Measurements from ENCODE around the gene CD52.
"Not testable (repeated sequence)": the region's sequence is repeated elsewhere in the genome, so short reads cannot be mapped to it uniquely, and the experiment has no call there.

CD52 gene

DNA sequence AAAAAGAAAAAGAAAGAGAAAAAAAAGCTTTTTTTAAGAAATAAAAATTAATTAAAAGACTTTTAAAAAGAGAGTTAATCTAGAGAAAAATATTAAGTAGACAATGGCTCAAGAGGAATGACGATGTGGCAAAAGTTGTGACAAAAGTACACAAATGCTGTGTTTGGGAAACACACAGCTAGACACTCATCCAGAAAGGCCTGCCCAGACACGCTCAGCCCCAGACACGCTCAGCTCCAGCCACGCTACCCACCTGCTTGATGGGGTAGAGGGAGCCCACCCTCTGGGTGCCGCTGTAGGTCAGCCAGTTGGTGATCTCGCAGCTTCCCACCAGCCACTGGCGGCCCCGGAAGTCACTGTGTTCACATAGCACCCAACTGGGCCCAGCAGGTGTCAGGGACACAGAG is 10.2 kb downstream of the CD52 start:
- DNase-seq = no peak

DNA sequence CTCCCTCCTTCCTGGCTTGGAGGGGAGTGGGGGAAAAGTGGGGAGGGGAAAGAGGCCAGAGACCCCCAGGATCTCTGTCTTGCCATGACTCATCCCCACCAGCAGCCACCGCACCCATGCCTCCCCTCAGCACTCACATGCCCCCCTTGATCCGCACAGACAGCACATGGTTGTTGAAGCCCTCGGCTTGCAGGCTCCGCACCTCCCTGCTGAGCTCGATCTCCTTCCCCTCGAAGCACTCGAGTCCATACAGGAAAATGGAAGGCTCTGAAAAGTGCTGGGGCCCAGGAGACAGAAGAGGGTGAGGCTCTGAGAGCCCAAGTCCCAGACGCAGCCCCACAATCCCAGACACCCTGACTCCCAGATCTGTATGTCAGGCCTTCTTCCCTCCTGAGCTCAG is 10.8 kb downstream of the CD52 start:
- DNase-seq = no peak

DNA sequence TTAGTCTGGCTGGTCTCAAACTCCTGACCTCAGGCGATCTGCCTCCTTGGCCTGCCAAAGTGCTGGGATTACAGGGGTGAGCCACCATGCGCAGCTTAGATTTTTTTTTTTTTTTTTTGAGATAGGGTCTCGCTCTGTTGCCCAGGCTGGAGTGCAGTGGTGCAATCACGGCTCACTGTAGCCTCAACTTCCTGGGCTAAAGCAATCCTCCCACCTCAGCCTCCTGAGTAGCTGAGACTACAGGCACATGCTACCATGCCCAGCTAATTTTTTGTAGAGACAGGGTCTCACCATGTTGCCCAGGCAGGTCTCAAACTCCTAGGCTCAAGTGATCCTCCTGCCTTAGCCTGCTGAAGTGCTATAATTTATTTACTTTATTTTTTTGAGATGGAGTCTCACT is 11.6 kb downstream of the CD52 start:
- not testable (repeated sequence) for DNase-seq

DNA sequence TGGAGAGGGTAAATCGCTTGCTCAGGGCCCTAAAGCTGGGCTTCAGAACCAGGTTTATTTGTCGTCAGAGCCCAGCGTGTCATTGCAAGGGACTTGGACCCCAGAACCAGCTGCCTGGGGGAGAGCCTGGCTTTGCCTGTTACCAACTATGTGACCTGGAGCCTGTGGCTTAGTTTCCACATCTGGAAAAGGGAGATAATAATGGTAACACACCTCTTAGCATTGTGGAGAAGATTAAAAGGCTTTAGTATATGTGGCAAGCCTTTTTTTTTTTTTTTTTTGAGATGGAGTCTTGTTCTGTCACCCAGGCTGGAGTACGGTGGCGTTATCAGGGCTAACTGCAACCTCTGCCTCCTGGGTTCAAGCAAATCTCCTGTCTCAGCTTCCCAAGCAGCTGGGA is 12.5 kb downstream of the CD52 start:
- no peak for DNase-seq

DNA sequence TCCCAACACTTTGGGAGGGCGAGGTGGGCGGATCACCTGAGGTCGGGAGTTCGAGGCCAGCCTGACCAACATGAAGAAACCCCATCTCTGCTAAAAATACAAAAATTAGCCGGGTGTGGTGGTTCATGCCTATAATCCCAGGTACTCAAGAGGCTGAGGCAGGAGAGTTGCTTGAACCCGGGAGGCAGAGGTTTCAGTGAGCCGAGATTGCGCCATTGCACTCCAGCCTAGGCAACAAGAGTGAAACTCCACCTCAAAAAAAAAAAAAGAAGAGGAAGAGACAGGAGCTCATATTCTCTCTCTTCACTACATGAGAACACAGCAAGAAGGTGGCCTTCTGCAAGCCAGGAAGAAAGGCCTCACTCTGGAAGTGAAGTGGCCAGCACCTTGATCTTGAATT is 15.6 kb downstream of the CD52 start:
- not testable (repeated sequence) for DNase-seq

DNA sequence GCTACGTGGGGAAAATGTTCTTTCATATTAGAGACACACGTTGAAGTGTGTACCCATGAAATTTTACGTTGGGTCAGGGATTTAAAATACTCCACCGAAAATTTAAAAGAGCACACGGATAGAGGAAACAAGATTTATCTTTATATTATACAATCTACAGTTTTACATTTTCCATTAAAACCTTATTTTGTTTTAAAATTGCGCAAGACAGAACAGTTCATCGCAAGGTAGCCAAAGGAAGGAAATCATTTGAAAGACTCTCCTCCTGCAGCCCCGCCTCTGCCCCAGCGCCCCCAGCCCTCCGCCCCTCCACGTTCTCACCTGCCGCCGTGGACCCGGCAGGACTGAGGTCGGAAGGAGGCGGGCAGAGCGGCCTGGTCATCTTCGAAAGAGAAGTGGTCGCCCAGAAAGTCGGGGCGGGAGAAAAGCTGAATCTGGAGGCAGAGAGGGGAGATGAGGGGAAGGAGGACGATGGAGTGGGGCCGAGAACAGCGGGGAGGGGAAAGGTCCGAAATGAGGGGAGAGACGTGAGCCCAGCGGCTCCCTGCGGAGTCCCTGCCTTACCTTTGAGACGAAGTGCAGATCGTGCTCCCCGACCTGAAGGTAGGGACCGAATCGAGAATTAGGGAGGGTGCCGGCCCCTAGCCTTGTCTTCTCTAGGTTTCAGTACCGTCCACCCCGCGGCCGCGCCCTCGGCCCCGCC is 18.2 kb downstream of the CD52 start:
- no peak for DNase-seq

DNA sequence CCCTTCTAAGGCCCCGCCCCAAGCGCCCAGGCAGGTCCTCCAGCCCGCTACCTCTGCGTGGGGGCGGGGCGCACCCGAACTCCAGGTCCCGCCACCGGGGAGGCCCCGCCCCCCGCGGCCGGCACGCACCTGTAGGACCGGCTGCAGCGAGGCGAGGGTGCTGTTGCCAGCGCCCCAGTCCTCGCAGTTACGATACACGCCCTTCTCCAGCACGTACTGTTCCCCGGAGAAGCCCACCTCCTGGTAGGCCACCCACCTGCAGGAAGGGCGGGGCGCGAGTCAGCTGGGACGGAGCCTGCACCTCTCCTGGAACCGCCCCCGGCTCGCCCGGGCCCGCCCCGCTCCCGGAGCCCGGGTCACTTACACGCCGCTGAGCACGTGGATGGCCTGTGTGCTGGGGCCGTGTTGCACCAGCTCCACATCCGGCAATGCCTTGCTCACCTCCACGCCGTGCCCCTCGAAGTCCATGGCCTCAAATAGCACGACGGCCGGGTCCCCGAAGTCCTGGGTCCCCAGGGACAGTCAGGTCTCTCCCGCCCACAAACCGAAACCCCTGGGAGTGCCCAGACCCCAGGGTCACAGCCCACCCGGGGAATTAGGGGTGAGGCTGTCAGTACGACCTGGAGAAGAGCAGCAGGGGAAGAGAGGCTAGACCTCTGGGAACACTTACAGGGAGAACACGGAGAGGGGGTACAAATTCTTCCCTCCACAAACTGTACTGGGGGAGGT is 18.9 kb downstream of the CD52 start:
- peak in 6 of 56 donors; percentile 1 to 46 (median 8) for DNase-seq

DNA sequence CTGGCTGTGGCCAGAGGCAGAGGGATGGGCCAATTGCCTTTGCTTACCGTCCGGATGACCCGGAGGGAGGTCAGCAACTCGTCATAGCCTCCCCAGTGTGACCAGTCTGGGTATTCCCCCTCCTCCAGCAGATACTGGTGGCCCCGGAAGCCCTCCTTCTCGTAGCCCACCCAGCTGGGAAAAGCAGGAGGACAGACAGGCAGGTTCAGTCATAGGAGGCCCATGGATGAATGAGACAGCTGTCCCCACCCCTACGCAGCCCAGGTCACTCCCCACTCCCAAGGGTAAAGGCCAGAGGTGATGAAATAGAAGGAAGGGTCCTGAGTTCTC is 19.4 kb downstream of the CD52 start:
- DNase-seq = no peak

DNA sequence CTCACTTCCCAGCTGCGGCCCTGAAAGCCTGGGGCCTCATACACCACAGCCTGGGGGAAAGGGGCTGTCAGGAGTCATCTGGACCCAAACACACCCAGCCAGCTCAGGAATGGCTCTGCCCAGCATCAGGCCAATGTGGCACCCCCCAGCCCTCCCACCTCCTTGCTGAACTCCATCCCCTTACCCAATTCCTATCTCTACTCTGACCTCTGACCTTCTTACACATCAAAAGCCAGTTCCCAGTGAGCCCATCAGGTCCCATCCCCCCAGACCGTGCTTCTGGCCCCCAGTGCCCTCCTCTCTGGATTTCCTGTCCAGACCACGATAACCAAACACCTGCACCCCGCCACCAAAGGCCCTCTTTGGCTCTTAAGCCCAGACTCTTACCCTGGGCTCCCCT is 19.9 kb downstream of the CD52 start:
- no peak for DNase-seq

DNA sequence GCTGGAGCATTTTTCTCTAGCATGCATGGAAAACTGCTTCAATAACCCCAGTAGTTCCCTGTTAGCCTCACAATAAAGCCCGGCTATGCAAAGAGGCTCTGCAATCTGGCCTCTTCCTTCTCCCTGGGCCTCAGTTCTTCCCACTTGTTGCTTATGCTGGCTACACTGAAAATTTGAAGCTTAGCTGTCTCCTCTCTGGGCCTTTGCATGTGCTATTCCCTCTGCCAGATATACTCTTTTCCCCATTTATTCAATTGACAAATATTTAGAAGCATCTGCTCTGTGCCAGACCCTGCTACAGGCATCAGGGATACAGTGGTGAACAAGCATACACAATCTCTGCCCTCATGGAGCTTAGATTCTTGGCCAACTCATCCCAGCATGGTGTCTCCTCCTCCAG is 20.9 kb downstream of the CD52 start:
- no peak for DNase-seq

DNA sequence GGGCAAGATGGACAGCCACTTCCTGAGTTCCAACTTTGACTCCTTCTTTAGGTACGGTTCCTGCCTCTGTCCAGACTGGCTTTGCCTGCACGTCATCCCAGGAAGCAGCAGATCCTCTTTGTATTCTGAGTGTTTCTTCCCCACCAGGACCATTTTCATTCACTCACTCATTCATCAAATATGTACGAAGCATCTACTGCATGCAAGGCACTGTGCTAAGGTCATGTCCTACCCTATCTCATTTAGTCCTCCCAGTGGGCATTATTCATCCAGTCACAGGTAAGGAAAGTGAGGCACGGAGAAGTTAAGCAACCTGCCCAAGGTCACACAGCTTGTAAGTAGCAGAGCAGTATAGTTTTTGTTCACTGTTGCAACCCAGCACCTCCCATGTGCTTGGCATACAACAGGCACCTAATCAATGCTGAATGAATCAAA is 22.3 kb downstream of the CD52 start:
- no peak for DNase-seq

DNA sequence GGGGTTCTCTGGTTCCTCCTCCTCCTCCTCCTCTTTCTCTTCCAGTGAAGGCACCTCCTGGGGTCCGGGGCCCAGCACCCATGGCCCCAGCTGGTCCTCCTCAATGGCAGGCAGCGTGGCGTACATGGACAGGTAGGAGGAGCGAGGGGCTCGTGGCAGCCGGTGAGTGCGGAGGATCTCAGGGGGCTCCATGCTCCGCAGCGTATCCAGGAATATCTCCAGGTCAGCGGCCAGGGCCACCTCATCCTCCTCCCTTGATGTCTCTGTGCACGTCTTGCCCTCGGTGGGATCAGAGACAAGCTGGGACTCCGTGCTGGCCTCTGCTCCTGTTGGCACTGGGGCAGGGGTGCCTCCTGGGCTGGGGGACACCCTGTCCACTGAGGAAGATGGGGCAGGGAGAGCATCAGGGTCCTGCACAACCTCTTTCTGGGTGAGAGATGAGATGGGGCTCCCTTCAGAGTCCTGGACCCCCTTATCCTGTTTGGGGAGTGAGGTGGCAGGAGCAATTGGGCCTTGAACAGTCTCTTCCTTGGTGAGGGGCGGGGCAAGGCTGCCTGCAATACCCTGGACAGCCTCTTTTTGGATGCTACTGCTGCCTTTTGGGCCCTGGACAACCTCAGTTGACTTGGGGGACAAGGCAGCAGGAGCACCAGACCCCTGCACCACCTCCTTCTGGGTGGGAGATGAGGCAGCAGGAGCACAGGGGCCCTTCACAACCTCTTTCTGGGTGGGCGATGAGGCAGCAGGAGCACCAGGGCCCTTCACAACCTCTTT is 26.6 kb downstream of the CD52 start:
- DNase-seq = no peak

DNA sequence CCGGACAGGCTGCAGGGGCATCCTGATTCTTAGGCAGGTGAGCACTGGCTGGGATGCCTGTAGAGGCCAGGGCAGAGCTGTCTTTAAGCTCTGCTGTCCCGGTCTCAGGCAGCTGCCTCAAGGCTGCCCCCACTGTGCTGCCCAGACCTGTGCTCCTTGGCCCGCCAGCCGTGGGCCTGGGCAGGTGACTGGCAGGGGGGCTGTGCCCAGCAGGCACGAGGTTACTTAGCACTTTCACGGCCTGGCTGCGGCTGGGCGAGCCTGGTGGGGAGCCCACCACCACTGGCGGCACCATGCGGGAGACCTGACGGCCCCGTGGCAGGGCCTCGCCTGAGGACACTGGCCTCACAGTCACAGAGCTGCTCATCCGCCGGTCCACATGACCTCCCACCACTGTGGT is 28.0 kb downstream of the CD52 start:
- no peak for DNase-seq

DNA sequence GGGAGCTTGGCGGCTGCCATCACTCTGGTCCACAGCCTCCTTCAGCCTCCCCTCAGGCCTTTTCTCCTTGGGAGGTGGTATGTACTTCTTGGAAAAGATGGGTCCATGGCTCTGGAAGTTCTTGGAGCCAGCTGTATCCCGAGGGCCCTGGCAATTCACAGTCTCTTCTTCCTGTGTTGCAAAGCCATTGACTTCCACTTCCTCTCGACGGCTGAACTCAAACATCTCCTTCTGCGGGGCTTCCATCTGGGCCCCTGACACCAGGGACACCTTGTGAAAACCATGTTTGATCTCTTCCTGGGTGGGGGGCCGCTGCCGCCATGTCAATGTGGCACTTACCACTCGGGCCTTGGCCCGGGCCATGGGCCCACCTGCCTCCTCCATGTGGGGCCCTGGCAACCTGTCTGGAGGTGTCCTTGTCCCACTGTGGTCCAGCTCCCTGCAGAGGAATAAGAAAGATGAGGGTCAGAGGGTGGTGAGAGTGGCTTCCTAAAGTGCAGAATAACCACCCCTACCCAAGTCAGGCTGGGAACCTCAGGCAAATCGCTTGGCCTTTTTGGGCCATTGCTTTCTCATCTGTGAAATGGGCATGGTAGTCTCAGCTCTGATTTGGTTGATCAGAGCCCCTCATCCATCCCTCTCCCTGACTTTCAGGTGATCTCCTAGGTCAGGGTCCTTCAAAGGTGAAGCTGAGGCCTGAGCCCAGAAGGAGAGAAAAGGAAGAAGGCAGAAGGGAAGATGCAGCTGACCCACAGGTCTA is 28.7 kb downstream of the CD52 start:
- no peak for DNase-seq

DNA sequence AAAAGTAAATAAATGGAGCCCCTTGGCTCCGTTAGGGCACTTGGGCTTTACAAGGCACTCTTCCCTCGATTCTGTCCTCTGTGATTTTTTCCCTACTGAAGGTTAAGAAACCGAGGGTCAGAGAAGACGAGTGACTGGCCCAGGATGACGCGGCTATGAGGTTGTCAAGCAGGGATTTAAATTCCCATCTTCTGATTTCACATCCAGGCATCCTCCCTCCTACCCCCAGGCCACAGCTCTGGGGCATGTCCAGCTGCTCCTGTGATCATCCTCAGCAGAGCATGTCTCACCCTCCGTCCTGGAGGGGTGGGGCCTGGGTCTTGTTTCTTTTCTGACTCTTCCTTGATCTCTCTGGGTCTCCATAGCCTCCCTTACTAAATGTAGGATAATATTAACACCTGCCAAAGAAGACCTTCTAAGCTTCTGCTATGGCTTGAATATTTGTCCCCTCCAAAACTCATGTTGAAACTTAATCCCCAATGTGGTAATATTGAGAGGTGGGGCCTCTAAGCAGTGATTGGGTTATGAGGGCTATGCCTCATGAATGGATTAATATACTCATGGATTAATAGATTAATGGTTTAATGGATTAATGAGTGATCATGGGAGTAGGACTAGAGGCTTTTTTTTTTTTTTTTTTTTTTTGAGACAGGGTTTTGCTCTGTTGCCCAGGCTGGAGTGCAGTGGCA is 31.6 kb downstream of the CD52 start:
- DNase-seq = no peak

DNA sequence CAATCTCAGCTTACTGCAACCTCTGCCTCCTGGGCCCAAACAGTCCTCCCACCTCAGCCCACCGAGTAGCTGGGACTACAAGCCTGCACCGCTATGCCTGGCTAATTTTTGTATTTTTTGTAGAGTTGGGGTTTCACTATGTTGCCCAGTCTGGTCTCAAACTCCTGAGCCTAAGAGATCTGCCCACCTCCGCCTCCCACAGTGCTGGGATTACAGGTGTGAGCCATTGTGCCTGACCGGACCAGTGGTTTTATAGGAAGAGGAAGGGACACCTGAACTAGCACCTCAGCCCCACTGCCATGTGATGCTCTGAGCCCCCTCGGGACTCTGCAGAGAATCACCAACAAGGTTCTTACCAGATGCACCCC is 32.1 kb downstream of the CD52 start:
- DNase-seq = no peak

DNA sequence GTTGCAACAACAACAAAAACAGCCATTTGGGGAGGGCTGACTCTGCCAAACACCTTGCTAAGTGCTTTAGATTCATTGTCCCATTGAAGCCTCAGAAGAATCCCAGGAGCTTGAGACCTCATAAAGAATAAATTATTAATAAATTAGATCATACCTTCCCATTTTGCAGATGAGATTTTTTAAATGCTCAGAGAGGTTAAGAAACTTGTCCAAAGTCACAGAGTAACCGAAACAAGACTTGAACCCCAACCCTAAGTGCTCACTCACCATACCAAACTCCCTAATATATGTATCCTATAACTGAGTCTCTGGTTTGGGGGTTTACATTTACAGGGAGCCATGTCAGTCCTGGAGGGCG is 32.6 kb downstream of the CD52 start:
- no peak for DNase-seq

DNA sequence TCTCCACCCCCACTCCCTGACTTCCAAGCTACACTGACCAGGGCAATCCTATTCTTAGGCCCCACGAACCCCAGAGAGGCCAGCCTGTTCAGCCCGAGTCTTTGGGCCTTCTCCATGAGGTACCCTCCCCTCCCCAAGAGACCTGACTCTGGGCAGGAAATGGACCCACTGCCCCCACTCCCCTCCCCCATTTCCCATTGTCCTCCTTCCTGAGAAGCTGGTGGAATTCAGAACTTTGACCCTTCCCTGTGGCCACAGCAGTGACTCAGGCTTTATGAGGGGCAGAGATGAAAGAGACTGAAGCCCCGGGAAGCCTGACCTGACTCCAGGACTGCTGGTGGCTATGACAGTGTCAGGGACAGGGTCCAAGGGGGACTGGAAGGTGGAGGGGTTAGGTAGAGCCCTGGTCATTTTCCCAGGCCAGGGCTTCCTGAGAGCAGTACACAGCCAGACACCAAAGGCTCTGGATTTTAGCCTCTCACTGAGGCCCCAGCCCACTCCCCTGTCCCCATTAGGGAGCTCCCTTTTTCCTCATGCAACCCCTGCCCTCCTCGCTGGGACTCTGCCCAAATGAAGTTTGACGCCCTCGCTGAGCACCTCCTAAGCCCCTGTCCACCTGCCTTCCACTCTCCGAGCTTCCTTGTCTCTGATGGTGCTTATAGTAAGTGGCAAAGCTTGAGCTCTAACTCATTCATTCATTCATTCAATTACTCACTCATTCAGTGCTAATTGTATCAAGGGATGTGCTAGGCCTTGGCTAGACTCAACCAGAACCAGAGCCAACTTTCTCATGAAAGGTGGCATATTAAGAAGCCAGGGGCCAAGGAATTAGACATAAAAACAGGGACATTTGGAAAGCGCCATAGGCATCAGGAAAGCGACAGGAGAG is 33.2 kb downstream of the CD52 start:
- no peak for DNase-seq

DNA sequence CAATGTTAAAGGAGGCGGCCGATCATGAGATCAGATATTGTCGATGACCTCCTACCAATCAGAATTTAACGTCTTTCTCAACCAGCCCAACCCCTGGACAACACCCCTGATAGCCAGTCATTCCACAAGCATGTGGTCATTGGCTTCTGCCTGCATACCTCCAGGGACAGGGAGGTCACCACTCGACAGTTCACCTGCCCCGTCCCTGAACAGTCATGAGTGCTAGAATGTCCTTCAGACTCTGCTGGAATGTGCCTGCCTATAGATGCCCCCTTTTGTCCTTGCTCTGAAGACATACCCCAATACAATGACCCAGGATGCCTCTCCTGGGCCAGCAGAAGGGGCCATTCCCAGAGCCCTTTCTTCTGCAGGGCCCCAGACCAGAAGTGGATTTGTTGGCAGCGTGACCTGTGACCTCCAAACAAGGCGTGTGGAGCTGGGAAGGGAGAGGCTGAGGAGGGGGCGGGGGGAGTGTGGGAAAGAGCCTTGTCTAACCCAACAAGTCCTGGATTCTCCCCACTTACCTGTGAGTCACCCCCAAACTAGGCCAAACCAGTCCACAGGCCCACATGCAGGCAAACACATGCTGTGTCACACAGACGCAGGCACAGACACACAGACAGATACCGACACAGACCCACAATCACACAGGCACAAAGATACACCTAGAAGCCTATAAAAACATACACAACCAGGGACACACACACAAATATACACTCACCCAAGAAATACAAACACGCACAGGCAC is 34.0 kb downstream of the CD52 start:
- no peak for DNase-seq

DNA sequence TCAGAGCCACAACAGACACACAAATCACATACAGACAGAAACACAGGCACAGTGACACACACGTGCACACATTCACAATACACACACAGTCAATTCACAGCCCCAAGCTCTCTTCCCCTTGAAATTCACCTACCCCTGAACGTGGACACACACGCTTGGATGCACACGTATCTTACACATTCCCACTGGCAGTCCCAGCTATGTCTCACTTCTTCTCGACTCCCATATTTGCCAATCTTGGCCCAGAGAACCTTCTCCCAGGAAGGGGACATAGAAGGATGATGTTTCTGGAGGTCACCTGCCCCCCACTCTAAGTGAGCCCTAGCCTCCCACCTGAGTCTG is 34.6 kb downstream of the CD52 start:
- DNase-seq = no peak

Measured in amygdala (tissue), 56 donors.